Measurements from ENCODE around the gene DCD.

DCD gene

DNA sequence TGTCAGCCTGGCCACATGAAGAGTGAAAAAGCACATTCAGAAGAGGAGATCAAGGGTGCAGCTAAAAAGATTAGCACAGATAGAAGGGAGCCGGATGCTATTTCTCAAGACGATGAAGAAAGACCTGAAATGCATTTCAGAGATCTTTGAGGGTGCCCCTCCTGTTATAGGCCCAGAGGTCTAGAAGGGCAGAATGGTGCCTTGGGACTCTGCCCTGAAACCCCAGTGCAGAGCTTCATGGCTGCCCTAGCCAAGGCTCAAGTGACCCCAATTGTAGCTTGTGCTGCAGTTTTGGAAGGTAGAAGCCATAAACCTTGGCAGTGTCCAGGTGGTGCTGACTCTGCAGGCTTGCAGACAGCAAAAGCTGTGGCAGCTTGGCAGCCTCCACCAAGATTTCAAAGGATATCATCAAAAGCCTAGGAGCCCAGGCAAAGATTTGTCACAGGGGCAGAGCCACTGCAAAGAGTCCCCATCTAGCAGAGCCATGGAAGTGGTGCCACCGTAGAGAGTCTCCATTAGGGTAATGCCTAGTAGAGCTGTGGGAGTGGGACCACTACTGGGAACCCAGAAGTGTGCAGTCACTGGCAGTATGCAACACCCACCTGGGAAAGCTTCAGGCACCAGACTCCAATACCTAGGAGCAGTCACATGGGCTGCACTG is 19.8 kb downstream of the DCD start:
- peaks cover 11 to 58% of the 10 kb centered on the region in 2 experiments for H3K27me3 ChIP-seq (ENCODE audit: control insufficient read depth in 1 of 2, insufficient read depth in 1 of 2, low read length in 2 of 2)
- H3K4me2 ChIP-seq (ENCODE audit: low read length, poor library complexity, severe bottlenecking): no peak overlapping the region
- no peak overlapping the region for H2BK120ac ChIP-seq (ENCODE audit: low read depth, low read length)
- no peak overlapping the region for H3K4me3 ChIP-seq (ENCODE audit: insufficient read depth in 1 of 2, low read depth in 1 of 2, low read length in 2 of 2)
- H3K4me1 ChIP-seq (ENCODE audit: control insufficient read depth, insufficient read depth, low read depth, low read length): no peaks in the 10 kb centered on the region
- no peak for DNase-seq
- H4K8ac ChIP-seq (ENCODE audit: low read length): no peak overlapping the region
- H2BK12ac ChIP-seq (ENCODE audit: low read length in 2 of 2): no peak overlapping the region
- H2AK5ac ChIP-seq (ENCODE audit: low read length, severe bottlenecking): no peak overlapping the region
- H3K18ac ChIP-seq (ENCODE audit: low read depth in 1 of 2, low read length in 2 of 2): no peak overlapping the region
- no peak overlapping the region for H2BK15ac ChIP-seq (ENCODE audit: low read depth, poor library complexity, severe bottlenecking)
- H2AFZ ChIP-seq (ENCODE audit: low read depth, low read length): no peak overlapping the region
- H3K36me3 ChIP-seq (ENCODE audit: control insufficient read depth in 1 of 2, insufficient read depth in 2 of 2, low read depth in 1 of 2, low read length in 2 of 2): no peaks in the 10 kb centered on the region
- WGBS: 87% methylated on average over 3 of the region's 3 CpGs
- H3K27ac ChIP-seq (ENCODE audit: low read length, poor library complexity, severe bottlenecking): no peak overlapping the region
- no peak overlapping the region for H2BK5ac ChIP-seq (ENCODE audit: low read depth, low read length, poor library complexity, severe bottlenecking)
- H3K4ac ChIP-seq (ENCODE audit: low read depth in 1 of 2, low read length in 2 of 2): no peak overlapping the region
- no peak overlapping the region for H3K14ac ChIP-seq (ENCODE audit: low read length in 2 of 2)
- H4K91ac ChIP-seq (ENCODE audit: low read length): no peak overlapping the region
- no peak overlapping the region for H3K9ac ChIP-seq (ENCODE audit: low read length)
- no peaks in the 10 kb centered on the region for H3K79me1 ChIP-seq (replicated peaks; ENCODE audit: low read length, poor library complexity, severe bottlenecking)
- H3K9me3 ChIP-seq (ENCODE audit: control insufficient read depth, low read length): peaks cover 10% of the 10 kb centered on the region
- H3K23ac ChIP-seq (ENCODE audit: low read length in 2 of 2): no peak overlapping the region

DNA sequence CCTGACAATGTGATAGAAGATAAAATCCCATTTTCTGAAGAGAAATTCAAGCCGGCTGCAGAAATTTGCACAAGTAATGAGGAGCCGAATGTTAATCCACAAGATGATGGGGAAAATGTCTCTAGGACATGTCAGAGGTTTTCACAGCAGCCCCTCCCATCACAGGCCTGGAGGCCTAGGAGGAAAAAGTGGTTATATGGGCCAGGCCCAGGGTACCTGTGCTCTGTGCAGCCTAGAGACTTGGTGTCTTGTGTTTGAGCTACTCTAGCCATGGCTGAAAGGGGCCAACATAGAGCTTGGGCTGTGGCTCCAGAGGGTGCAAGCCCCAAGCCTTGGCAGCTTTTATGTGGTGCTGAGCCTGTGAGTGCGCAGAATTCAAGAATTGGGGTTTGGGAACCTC is 20.9 kb downstream of the DCD start:
- Histone ChIP-seq H3K9ac (ENCODE audit: low read length) (no peak overlapping the region), H2AK5ac (ENCODE audit: low read length, severe bottlenecking) (no peak overlapping the region), H4K91ac (ENCODE audit: low read length) (no peak overlapping the region), H3K23ac (ENCODE audit: low read length in 2 of 2) (no peak overlapping the region), H3K18ac (ENCODE audit: low read depth in 1 of 2, low read length in 2 of 2) (no peak overlapping the region), H3K14ac (ENCODE audit: low read length in 2 of 2) (no peak overlapping the region), H3K4me1 (ENCODE audit: control insufficient read depth, insufficient read depth, low read depth, low read length) (no peaks in the 10 kb centered on the region), H3K4me3 (ENCODE audit: insufficient read depth in 1 of 2, low read depth in 1 of 2, low read length in 2 of 2) (no peak overlapping the region), H2BK12ac (ENCODE audit: low read length in 2 of 2) (no peak overlapping the region), H2AFZ (ENCODE audit: low read depth, low read length) (no peak overlapping the region), H3K36me3 (ENCODE audit: control insufficient read depth in 1 of 2, insufficient read depth in 2 of 2, low read depth in 1 of 2, low read length in 2 of 2) (no peaks in the 10 kb centered on the region), H2BK5ac (ENCODE audit: low read depth, low read length, poor library complexity, severe bottlenecking) (no peak overlapping the region), H2BK120ac (ENCODE audit: low read depth, low read length) (no peak overlapping the region), H3K27ac (ENCODE audit: low read length, poor library complexity, severe bottlenecking) (no peak overlapping the region), H3K27me3 (ENCODE audit: control insufficient read depth in 1 of 2, insufficient read depth in 1 of 2, low read length in 2 of 2) (peaks cover 11 to 54% of the 10 kb centered on the region in 2 experiments), H3K4me2 (ENCODE audit: low read length, poor library complexity, severe bottlenecking) (no peak overlapping the region), H3K79me1 (replicated peaks; ENCODE audit: low read length, poor library complexity, severe bottlenecking) (no peaks in the 10 kb centered on the region), H4K8ac (ENCODE audit: low read length) (no peak overlapping the region), H3K4ac (ENCODE audit: low read depth in 1 of 2, low read length in 2 of 2) (no peak overlapping the region), H2BK15ac (ENCODE audit: low read depth, poor library complexity, severe bottlenecking) (no peak overlapping the region), H3K9me3 (ENCODE audit: control insufficient read depth, low read length) (peaks cover 10% of the 10 kb centered on the region)
- DNase-seq: no peak
- WGBS: 65% methylated on average over 3 of the region's 3 CpGs

DNA sequence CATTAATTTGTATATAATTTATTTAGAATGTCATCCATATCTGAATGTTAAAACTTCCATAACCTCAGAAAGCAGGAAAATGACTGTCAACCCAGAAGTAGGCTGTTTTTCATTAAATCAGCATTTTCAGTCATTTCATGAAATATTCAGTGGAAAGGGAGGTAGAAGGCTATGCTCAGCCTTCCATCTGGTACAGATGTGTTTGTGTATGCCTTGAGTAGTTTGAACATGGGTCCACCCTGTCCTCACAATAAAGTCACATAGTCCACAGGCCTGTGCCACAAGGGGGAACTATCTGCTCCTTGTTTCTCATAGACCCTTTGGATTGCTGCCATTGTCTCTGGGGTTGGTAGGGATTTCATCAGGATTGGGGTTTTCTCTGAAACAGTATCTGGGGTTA is 22.6 kb downstream of the DCD start:
- Histone ChIP-seq H2AK5ac (ENCODE audit: low read length, severe bottlenecking) (no peak overlapping the region), H3K79me1 (replicated peaks; ENCODE audit: low read length, poor library complexity, severe bottlenecking) (no peaks in the 10 kb centered on the region), H3K18ac (ENCODE audit: low read depth in 1 of 2, low read length in 2 of 2) (no peak overlapping the region), H3K4me2 (ENCODE audit: low read length, poor library complexity, severe bottlenecking) (no peak overlapping the region), H3K36me3 (ENCODE audit: control insufficient read depth in 1 of 2, insufficient read depth in 2 of 2, low read depth in 1 of 2, low read length in 2 of 2) (no peaks in the 10 kb centered on the region), H3K23ac (ENCODE audit: low read length in 2 of 2) (no peak overlapping the region), H3K27ac (ENCODE audit: low read length, poor library complexity, severe bottlenecking) (no peak overlapping the region), H3K14ac (ENCODE audit: low read length in 2 of 2) (no peak overlapping the region), H2BK120ac (ENCODE audit: low read depth, low read length) (no peak overlapping the region), H3K9ac (ENCODE audit: low read length) (no peak overlapping the region), H3K4me3 (ENCODE audit: insufficient read depth in 1 of 2, low read depth in 1 of 2, low read length in 2 of 2) (no peak overlapping the region), H3K4me1 (ENCODE audit: control insufficient read depth, insufficient read depth, low read depth, low read length) (no peaks in the 10 kb centered on the region), H2BK12ac (ENCODE audit: low read length in 2 of 2) (no peak overlapping the region), H3K9me3 (ENCODE audit: control insufficient read depth, low read length) (peaks cover 10% of the 10 kb centered on the region), H2AFZ (ENCODE audit: low read depth, low read length) (no peak overlapping the region), H4K8ac (ENCODE audit: low read length) (no peak overlapping the region), H3K4ac (ENCODE audit: low read depth in 1 of 2, low read length in 2 of 2) (no peak overlapping the region), H4K91ac (ENCODE audit: low read length) (no peak overlapping the region), H3K27me3 (ENCODE audit: control insufficient read depth in 1 of 2, insufficient read depth in 1 of 2, low read length in 2 of 2) (peaks cover 11 to 56% of the 10 kb centered on the region in 2 experiments), H2BK5ac (ENCODE audit: low read depth, low read length, poor library complexity, severe bottlenecking) (no peak overlapping the region), H2BK15ac (ENCODE audit: low read depth, poor library complexity, severe bottlenecking) (no peak overlapping the region)
- no peak for DNase-seq

DNA sequence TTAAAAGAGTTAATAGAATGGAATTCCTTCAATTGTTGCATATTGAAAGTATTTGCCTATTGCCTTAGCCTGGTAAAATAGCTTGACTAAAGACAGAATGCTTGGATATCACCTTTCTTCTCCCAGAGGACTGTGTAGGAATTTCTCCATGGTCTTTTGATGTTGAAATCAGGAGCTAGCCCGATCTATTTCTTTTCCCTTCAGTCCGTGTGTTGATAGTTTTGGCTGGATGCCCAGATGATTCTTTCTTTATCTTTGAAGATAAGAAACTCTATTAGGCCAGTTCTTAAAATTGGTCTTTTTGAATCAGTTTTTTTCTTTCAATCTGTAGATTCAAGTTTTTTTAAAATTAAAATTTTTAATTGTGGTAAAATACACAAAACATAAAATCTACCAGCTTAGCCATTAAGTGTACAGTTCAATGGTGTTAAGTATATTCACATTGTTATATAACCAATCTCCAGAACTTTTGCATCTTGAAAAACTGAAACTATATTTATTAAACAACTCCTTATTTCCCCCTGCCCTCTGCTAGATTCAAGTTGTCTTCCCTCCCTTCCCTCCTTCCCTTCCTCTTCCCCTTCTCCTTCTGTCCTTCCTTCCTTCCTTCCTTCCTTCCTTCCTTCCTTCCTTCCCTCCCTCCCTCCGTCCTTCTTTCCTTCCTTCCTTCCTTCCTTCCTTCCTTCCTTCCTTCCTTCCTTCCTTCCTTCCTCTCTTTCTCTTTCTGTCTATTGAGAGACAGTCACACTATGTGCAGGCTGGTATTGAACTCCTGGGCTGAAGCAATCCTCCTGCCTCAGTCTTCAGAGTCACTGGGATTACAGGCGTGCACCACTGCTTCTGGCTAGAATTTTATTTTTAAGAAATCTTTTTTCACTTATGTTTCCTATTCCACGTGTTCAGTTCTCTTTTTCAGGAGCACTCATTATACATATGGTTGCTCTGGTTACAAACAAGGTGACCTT is 23.6 kb downstream of the DCD start:
- Histone ChIP-seq H4K91ac (ENCODE audit: low read length) (no peak overlapping the region), H3K4ac (ENCODE audit: low read depth in 1 of 2, low read length in 2 of 2) (no peak overlapping the region), H3K27me3 (ENCODE audit: control insufficient read depth in 1 of 2, insufficient read depth in 1 of 2, low read length in 2 of 2) (peaks cover 7 to 48% of the 10 kb centered on the region in 2 experiments), H2BK15ac (ENCODE audit: low read depth, poor library complexity, severe bottlenecking) (no peak overlapping the region), H3K4me1 (ENCODE audit: control insufficient read depth, insufficient read depth, low read depth, low read length) (no peaks in the 10 kb centered on the region), H3K79me1 (replicated peaks; ENCODE audit: low read length, poor library complexity, severe bottlenecking) (no peaks in the 10 kb centered on the region), H4K8ac (ENCODE audit: low read length) (no peak overlapping the region), H2BK5ac (ENCODE audit: low read depth, low read length, poor library complexity, severe bottlenecking) (no peak overlapping the region), H3K4me3 (ENCODE audit: insufficient read depth in 1 of 2, low read depth in 1 of 2, low read length in 2 of 2) (no peak overlapping the region), H3K14ac (ENCODE audit: low read length in 2 of 2) (no peak overlapping the region), H3K23ac (ENCODE audit: low read length in 2 of 2) (no peak overlapping the region), H2AK5ac (ENCODE audit: low read length, severe bottlenecking) (no peak overlapping the region), H2BK120ac (ENCODE audit: low read depth, low read length) (no peak overlapping the region), H3K4me2 (ENCODE audit: low read length, poor library complexity, severe bottlenecking) (no peak overlapping the region), H3K27ac (ENCODE audit: low read length, poor library complexity, severe bottlenecking) (no peak overlapping the region), H3K9me3 (ENCODE audit: control insufficient read depth, low read length) (peaks cover 10% of the 10 kb centered on the region), H3K9ac (ENCODE audit: low read length) (no peak overlapping the region), H3K18ac (ENCODE audit: low read depth in 1 of 2, low read length in 2 of 2) (no peak overlapping the region), H2AFZ (ENCODE audit: low read depth, low read length) (no peak overlapping the region), H2BK12ac (ENCODE audit: low read length in 2 of 2) (no peak overlapping the region), H3K36me3 (ENCODE audit: control insufficient read depth in 1 of 2, insufficient read depth in 2 of 2, low read depth in 1 of 2, low read length in 2 of 2) (no peaks in the 10 kb centered on the region)
- WGBS: 89% methylated on average over 3 of the region's 5 CpGs
- no peak for DNase-seq
